Measurements from ENCODE around the gene SLC9C2. TPM values are rescaled to one million over a fixed set of nuclear protein-coding genes. Genes with fewer than 3 reads are reported as not detected.
"Not testable (repeated sequence)": the region's sequence is repeated elsewhere in the genome, so short reads cannot be mapped to it uniquely, and the experiment has no call there.

Gene SLC9C2
- total RNA-seq, 3 donors from 2014 or later (not counting 1 experiment from before 2014, with no cell fraction given) = not detected

DNA sequence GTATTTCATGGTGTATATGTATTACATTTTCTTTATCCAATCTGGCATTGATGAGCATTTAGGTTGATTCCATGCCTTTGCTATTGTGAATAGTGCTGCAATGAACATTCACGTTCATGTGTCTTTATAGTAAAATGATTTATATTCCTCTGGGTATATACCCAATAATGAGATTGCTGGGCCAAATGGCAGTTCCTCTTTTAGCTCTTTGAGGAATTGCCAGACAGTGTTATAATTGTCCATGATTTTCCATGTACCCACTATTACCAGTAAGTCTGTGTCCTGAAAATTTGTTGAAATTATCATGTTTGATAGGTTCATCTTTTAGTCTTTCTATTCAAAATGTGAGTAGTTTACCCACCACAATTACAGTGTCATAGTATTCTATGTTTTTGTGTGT, 34.4 kb downstream of the SLC9C2 start:
- H3K9me3 ChIP-seq (ENCODE audit: control insufficient read depth, insufficient read depth, low read length) = no peaks in the 10 kb centered on the region
- intact Hi-C loops (cut with micrococcal nuclease) = no loop called here
- peaks cover 2% of the 10 kb centered on the region for H3K27me3 ChIP-seq (ENCODE audit: control insufficient read depth, insufficient read depth, low read length)
- peaks cover 3% of the 10 kb centered on the region for H3K4me1 ChIP-seq (ENCODE audit: control insufficient read depth, insufficient read depth, low read length)
- Mint-ChIP-seq H3K27ac (no peak overlapping the region), H3K9me3 (peaks cover 2 to 12% of the 10 kb centered on the region in 2 donors), H3K4me1 (no peaks in the 10 kb centered on the region), H3K4me3 (no peak overlapping the region), H3K27me3 (ENCODE audit: low read depth in 2 of 2) (peaks cover 27 to 57% of the 10 kb centered on the region in 2 donors), H3K36me3 (peaks cover 23% of the 10 kb centered on the region)
- DNase-seq (no peak), ATAC-seq (no peak)
- no CpG with 5 or more reads among the region's 1 CpG for WGBS (ENCODE audit: insufficient coverage)
- TF ChIP-seq, protein P1, sequence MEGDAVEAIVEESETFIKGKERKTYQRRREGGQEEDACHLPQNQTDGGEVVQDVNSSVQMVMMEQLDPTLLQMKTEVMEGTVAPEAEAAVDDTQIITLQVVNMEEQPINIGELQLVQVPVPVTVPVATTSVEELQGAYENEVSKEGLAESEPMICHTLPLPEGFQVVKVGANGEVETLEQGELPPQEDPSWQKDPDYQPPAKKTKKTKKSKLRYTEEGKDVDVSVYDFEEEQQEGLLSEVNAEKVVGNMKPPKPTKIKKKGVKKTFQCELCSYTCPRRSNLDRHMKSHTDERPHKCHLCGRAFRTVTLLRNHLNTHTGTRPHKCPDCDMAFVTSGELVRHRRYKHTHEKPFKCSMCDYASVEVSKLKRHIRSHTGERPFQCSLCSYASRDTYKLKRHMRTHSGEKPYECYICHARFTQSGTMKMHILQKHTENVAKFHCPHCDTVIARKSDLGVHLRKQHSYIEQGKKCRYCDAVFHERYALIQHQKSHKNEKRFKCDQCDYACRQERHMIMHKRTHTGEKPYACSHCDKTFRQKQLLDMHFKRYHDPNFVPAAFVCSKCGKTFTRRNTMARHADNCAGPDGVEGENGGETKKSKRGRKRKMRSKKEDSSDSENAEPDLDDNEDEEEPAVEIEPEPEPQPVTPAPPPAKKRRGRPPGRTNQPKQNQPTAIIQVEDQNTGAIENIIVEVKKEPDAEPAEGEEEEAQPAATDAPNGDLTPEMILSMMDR (IDR thresholded peaks at IDR 0.05) = no peak
- no peak overlapping the region for H3K4me3 ChIP-seq (ENCODE audit: low read length)
- no peaks in the 10 kb centered on the region for H3K36me3 ChIP-seq (ENCODE audit: control insufficient read depth, insufficient read depth, low read length)
- no peak overlapping the region for H3K27ac ChIP-seq (ENCODE audit: low read length)

- H3K36me3 ChIP-seq (ENCODE audit: control insufficient read depth, insufficient read depth, low read length); DNase-seq; H3K4me3 Mint-ChIP-seq; H3K4me3 ChIP-seq (ENCODE audit: low read length); H3K4me1 Mint-ChIP-seq; H3K27ac Mint-ChIP-seq; H3K27me3 ChIP-seq (ENCODE audit: control insufficient read depth, insufficient read depth, low read length); ATAC-seq; intact Hi-C loops (cut with micrococcal nuclease); H3K4me1 ChIP-seq (ENCODE audit: control insufficient read depth, insufficient read depth, low read length); H3K27ac ChIP-seq (ENCODE audit: low read length); H3K9me3 ChIP-seq (ENCODE audit: control insufficient read depth, insufficient read depth, low read length): not testable (repeated sequence)
- WGBS (ENCODE audit: insufficient coverage) = no CpG with 5 or more reads among the region's 1 CpG
- H3K9me3 Mint-ChIP-seq = peaks cover 2 to 12% of the 10 kb centered on the region in 2 donors
- H3K36me3 Mint-ChIP-seq = peaks cover 23% of the 10 kb centered on the region
- H3K27me3 Mint-ChIP-seq (ENCODE audit: low read depth in 2 of 2) = peaks cover 27 to 47% of the 10 kb centered on the region in 2 donors
These were observed 39.0 kb downstream of the SLC9C2 start for GRCh38 chr1:173563846-173564245.

- H3K27me3 ChIP-seq (ENCODE audit: control insufficient read depth, insufficient read depth, low read length) = no peaks in the 10 kb centered on the region
- TF ChIP-seq, protein P1 (IDR thresholded peaks at IDR 0.05) = no peak
- no peaks in the 10 kb centered on the region for H3K4me1 ChIP-seq (ENCODE audit: control insufficient read depth, insufficient read depth, low read length)
- H3K4me1 Mint-ChIP-seq = no peaks in the 10 kb centered on the region
- H3K27ac ChIP-seq (ENCODE audit: low read length) = no peak overlapping the region
- no peaks in the 10 kb centered on the region for H3K9me3 ChIP-seq (ENCODE audit: control insufficient read depth, insufficient read depth, low read length)
- 79% methylated on average over 5 of the region's 6 CpGs for WGBS (ENCODE audit: insufficient coverage)
- no peak overlapping the region for H3K4me3 ChIP-seq (ENCODE audit: low read length)
- H3K27me3 Mint-ChIP-seq (ENCODE audit: low read depth in 2 of 2) = peaks cover 21 to 38% of the 10 kb centered on the region in 2 donors
- no peak overlapping the region for H3K27ac Mint-ChIP-seq
- ATAC-seq = no peak
- no peaks in the 10 kb centered on the region for H3K36me3 ChIP-seq (ENCODE audit: control insufficient read depth, insufficient read depth, low read length)
- no peak overlapping the region for H3K4me3 Mint-ChIP-seq
- peaks cover 2 to 12% of the 10 kb centered on the region in 2 donors for H3K9me3 Mint-ChIP-seq
- H3K36me3 Mint-ChIP-seq = peaks cover 15% of the 10 kb centered on the region
- no peak for DNase-seq
- intact Hi-C loops (cut with micrococcal nuclease) = no loop called here
These were observed 40.1 kb downstream of the SLC9C2 start for GRCh38 chr1:173562813-173563212.

DNA sequence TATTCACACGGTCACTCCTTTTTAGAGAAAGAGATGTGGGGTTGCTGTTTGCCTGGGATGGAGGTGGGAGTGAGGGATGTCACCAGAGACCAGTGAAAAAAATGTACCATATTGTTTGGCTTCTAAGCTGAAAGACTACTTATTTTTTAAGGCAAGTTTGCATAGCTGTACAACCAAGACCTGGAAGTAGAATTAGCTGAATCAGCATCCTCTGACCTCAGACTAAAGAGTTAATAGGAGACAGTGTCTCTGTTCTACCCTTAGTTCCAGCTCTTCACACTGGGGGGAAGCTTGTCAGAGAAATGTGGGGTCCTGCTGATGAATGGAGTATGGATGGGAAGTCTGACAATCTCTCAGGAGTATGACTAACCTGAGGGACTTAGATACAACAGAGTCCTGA, 41.6 kb downstream of the SLC9C2 start:
- Mint-ChIP-seq H3K9me3 (peaks cover under 1 to 1% of the 10 kb centered on the region in 2 donors), H3K27me3 (ENCODE audit: low read depth in 2 of 2) (peaks cover 6 to 22% of the 10 kb centered on the region in 2 donors), H3K4me3 (no peak overlapping the region), H3K36me3 (peaks cover 1% of the 10 kb centered on the region), H3K4me1 (no peaks in the 10 kb centered on the region), H3K27ac (no peak overlapping the region)
- DNase-seq (no peak), ATAC-seq (no peak)
- Histone ChIP-seq H3K27ac (ENCODE audit: low read length) (no peak overlapping the region), H3K4me1 (ENCODE audit: control insufficient read depth, insufficient read depth, low read length) (no peaks in the 10 kb centered on the region), H3K36me3 (ENCODE audit: control insufficient read depth, insufficient read depth, low read length) (no peaks in the 10 kb centered on the region), H3K27me3 (ENCODE audit: control insufficient read depth, insufficient read depth, low read length) (no peaks in the 10 kb centered on the region), H3K9me3 (ENCODE audit: control insufficient read depth, insufficient read depth, low read length) (no peaks in the 10 kb centered on the region), H3K4me3 (ENCODE audit: low read length) (no peak overlapping the region)
- WGBS (ENCODE audit: insufficient coverage) = 94% methylated on average over 1 of the region's 1 CpG
- TF ChIP-seq, protein P1 (IDR thresholded peaks at IDR 0.05) = no peak
- intact Hi-C loops (cut with micrococcal nuclease) = no loop called here

All from natural killer cell (primary cell).